ENCODE measurements around the gene PRODH2.

PRODH2 gene

DNA sequence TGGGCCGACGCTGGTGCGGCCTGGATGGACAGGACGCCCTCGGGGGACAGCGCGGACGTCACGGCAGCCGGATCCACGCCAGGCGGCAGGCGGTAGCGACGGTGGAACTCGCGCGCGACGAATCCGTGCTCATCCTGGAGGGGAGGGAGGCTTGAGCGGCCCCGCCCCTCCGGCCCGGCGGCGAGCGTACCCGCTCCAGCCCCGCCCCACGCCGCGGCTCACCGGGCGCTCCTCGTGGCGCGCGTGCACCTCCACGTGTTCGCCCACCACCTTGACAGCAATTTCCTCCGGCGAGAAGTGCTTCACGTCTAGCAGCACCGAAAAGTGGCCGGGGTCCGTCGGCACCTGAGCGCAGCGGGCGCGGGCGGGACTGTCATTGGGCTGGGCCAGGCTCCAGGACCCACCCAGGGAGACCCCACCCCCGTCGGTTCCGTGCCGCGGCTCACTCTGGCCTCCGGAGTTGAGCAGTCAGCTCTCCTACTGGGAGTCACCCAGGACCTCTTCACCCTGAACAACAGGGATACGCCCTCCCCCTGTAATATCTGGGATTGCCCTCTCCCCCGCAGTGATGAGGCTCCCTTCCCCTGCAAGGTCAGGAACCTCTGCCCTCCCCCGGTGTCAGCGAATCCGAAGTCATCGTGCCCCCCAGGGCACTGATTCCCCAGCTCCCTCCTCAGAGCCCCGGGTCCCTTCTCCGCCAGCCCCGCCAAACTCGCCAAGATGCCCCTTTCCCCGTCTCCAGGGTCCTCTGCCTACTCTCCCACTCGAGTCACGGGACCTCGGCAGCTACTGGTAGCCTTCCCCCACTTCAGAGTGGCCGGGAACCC, 56.9 kb downstream of the PRODH2 start:
- DNase-seq: peak; percentile 51

DNA sequence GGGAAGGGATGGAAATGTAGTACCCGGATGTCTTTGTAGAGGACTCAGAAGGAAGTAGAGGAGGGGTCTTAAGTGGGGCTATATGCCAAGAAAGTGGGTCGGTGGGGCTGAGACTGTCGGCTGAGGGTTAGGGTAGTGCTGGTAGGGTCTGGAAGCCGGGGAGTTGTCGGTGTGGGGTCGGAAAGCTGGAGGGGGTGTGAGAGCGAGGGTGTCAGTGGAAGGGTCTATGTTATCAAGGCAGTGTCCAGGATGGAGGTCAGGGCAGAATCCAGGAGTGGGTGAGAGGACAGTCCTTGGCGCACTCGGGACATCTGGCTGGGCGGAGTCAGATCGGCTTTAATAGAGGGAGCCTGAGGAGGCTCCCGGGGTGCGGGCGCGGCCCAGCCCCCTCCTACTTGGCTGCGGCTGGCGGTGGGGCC, 57.5 kb downstream of the PRODH2 start:
- no peak for DNase-seq

DNA sequence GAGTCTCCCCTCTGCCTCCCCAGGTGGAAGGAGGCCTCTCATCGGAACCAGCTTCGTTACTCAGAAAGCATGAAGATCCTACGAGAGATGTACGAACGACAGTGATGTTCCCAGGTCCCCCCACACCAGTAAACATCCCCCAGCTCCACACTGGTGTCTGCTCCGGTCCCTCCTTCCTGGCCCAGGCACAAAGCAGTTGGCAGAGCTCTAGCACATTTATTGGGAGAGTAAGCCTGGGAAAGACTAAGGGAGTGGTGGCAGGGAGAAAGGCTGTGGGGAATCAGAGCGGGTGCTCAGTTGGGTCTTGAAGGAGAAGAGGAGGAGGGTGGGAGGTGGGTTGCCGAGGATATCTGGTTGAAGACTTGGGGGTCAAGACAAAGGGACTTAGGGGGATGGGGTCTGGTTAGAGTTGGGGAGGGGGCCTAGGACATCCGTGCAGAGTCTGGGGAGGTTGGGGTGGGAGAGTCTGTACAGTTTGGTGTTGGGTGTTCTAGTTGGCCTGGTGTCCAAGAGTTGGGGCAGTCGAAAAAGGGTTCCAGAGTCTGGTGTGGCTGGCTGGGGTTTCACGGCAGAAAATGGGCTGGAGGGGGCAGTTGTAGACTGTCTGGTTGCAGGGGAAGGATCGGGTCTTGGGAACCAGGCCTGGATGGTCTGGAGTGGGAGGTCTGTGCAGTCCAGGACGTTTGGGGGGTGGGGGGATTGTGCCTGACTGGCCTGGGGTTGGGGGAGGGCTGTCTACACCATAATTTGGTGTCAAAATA, 58.1 kb downstream of the PRODH2 start:
- DNase-seq: no peak

- no peak for DNase-seq
Observed at GRCh38 chr19:35753634-35754369, 58.8 kb downstream of the PRODH2 start.

- no peak for DNase-seq
Observed at GRCh38 chr19:35752746-35753350, 59.8 kb downstream of the PRODH2 start.

DNA sequence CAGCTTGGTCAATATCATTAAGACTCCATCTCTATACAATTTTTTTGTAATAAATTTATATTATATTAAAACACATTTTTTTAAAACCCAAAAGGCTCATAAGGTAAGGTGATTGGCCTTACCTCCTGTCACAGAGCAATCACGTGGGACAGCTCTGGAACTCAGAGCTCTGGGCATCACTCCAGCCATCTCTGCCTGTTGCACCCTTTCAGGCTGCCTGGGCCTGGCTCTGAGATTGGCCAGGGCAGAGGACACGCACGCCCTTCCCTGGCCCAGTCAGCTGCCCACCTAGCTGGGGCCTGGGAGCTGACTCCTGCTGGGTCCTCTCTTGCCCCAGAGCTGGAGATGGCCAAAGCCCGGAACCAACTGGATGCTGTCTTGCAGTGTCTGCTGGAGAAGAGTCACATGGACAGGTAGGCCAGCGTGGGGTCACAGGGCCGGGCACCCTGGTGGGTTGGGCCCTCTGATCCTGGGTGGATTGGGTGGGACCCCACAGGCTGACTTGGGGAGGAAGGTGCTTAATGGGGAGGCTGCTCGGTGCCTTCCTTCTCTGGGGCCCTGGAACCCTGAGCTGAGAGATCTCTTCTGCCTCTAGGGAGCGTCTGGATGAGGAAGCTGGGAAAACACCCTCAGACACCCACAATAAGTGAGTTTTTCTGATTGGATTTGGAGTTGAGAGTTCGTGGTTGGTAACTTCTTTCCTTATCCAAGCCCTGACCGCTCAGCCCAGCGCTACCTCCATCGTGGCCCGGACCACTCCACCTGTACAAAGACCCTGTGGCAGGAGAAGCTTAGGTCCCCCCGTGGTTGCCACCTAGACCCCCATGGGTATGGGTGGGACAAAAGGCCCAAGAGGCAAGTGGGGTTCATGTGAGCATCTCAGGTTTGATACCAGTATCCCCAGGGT, 60.6 kb downstream of the PRODH2 start:
- DNase-seq: no peak

DNA sequence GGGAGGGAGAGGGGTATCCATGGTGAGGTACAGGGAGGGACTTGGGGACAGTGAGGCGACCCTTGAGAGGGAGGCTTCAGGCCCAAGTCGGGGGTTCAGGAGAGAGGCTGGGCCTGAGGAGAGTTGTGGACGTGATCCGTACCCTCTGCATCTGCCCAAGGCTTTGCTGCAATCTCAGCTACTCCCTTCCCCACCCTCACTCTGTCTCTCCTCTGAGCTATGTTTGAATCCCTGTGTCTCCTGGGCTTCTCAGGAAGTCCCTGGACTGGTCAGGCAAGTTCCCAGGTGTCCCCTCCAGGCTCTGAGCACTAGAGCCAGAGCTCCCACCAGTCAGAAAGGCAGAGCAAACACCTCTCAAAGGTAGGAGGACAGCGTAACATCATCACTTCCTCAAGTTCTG, 62.5 kb downstream of the PRODH2 start:
- no peak for DNase-seq

All from fibroblast of skin of right quadriceps (primary cell).